DND-41 (cell line): ENCODE data around the gene IAH1.

Experiments used
- EZH2 ChIP-seq: IDR thresholded peaks from 3 replicates; pipeline ENCODE4 v1.6.1; 2012; ENCODE audit warnings: borderline replicate concordance, low read depth, mild to moderate bottlenecking, moderate library complexity, low read length, inconsistent platforms; ENCODE audit not compliant: severe bottlenecking
- TF ChIP-seq, protein P1 (sequence below): IDR thresholded peaks from 2 replicates; pipeline ENCODE4 v1.5.1; 2012; ENCODE audit warnings: borderline replicate concordance, low read length, moderate library complexity, mild to moderate bottlenecking; ENCODE audit not compliant: poor library complexity, severe bottlenecking; ENCODE audit errors: extremely low read depth

DNA sequence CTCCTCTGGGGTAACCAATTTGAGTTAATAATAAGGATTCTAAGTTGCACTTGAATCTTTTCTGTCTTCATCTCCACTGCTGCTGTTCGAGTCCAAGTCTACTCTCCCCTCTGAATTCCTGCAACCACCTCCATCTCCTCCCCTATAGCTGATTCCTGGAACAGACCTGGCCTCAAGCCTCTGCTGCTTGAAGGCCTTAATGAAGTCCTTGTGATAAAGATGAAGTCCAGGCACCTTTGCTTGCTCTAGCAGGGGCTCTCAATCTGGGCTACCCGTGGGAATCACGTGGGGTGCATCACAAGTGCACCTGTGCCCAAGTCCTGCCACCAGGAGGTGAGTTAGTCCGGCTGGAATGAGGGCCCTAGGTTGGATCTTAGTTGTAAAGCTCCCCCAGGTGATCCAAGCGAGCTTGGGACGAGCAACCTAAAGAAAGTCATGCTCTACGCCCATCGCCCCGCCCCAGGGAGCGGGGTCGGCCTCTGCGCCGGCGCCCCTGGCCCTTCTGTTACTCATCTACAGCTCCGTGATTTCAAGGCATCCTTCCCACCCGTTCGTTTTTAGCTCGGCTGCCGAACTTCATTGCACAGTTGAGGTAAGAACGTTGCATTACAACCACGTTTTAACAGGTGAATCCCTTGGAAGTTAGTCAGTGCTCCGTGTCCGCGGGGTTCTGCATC is 905 bp upstream of the IAH1 start:
- TF ChIP-seq, protein P1, sequence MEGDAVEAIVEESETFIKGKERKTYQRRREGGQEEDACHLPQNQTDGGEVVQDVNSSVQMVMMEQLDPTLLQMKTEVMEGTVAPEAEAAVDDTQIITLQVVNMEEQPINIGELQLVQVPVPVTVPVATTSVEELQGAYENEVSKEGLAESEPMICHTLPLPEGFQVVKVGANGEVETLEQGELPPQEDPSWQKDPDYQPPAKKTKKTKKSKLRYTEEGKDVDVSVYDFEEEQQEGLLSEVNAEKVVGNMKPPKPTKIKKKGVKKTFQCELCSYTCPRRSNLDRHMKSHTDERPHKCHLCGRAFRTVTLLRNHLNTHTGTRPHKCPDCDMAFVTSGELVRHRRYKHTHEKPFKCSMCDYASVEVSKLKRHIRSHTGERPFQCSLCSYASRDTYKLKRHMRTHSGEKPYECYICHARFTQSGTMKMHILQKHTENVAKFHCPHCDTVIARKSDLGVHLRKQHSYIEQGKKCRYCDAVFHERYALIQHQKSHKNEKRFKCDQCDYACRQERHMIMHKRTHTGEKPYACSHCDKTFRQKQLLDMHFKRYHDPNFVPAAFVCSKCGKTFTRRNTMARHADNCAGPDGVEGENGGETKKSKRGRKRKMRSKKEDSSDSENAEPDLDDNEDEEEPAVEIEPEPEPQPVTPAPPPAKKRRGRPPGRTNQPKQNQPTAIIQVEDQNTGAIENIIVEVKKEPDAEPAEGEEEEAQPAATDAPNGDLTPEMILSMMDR = peak; percentile 8
- TF ChIP-seq EZH2 = no peak
